Endothelial cell of umbilical vein (primary cell): ENCODE results near the gene ARL6IP4. TPM values are rescaled to one million over a fixed set of nuclear protein-coding genes. Genes with fewer than 3 reads are reported as not detected.

ENCODE experiments used
- BruUV-seq: library from RNA; stranded (reverse); fragments of 400-500 nt; replicated peaks from 2 replicates; lab custom pipeline; 2021; lab: Mats Ljungman, UMichigan
- CTCF ChIA-PET: fragments of 300-600, 350-600 bp; sonication (Branson Sonifier 250); formaldehyde crosslinking; loops from one replicate; lab custom pipeline; 2021; ENCODE audit warnings: antibody characterized with exemption, inconsistent platforms; lab: Charles Lee
- POLR2A ChIA-PET: fragments of 300-600, 350-600 bp; sonication (Branson Sonifier 250); formaldehyde crosslinking; loops from one replicate; lab custom pipeline; 2021; ENCODE audit warnings: antibody characterized with exemption, inconsistent platforms; lab: Charles Lee
- DNase-seq: peaks from one replicate; pipeline ENCODE4 v3.0.0-alpha.2; 2011; ENCODE audit warnings: low read depth, low spot score
- FAIRE-seq: peaks from 2 replicates; lab custom pipeline; 2011; peaks lifted over from hg19 to GRCh38; lab: Jason Lieb, UNC
- H2AFZ ChIP-seq: 2 replicates; pipeline ENCODE4 v1.6.0; 2012; ENCODE audit warnings: low read depth, low read length, control low read depth, inconsistent platforms
- H3K27ac ChIP-seq: 2 replicates; pipeline ENCODE4 v1.5.1; 2011; ENCODE audit warnings: low read depth, mild to moderate bottlenecking, control low read depth, low read length, moderate library complexity; ENCODE audit not compliant: insufficient read depth
- H3K27me3 ChIP-seq, 2 experiments: 2 replicates each; pipeline versions ENCODE4 v1.6.0 to v1.6.1; 2011; ENCODE audit warnings: low read length in 2 of 2, mixed read lengths in 1 of 2; ENCODE audit not compliant: control insufficient read depth in 2 of 2, insufficient read depth in 2 of 2
- H3K36me3 ChIP-seq, 2 experiments: 2 replicates in 1 of 2; 3 replicates in 1 of 2; pipeline ENCODE4 v1.5.1; 2011; ENCODE audit warnings: low read length in 2 of 2, mild to moderate bottlenecking in 1 of 2, moderate library complexity in 1 of 2; ENCODE audit not compliant: control insufficient read depth in 2 of 2, insufficient read depth in 2 of 2; ENCODE audit errors: extremely low read depth in 1 of 2
- H3K4me1 ChIP-seq: 3 replicates; pipeline ENCODE4 v1.5.1; 2011; ENCODE audit warnings: mild to moderate bottlenecking, low read length; ENCODE audit not compliant: control insufficient read depth, insufficient read depth; ENCODE audit errors: extremely low read depth
- H3K4me2 ChIP-seq: 2 replicates; pipeline ENCODE4 v1.6.1; 2011; ENCODE audit warnings: low read length, control low read depth, mixed read lengths; ENCODE audit not compliant: insufficient read depth
- H3K4me3 ChIP-seq, 3 experiments: fragments of 200-600 bp in 1 of 3; sonication (generic), shearing (Covaris generic) in 1 of 3; replicated peaks in 1 of 3; 2 replicates each; pipeline ENCODE4 v1.5.1; 2011 to 2016; ENCODE audit warnings: control low read depth in 3 of 3, low read length in 3 of 3, mild to moderate bottlenecking in 2 of 3, inconsistent platforms in 1 of 3, low read depth in 1 of 3, moderate library complexity in 1 of 3; ENCODE audit not compliant: insufficient read depth in 1 of 3
- H3K79me2 ChIP-seq: 2 replicates; pipeline ENCODE4 v1.6.0; 2012; ENCODE audit warnings: low read length, inconsistent platforms; ENCODE audit not compliant: control insufficient read depth, insufficient read depth
- H3K9ac ChIP-seq: replicated peaks from 2 replicates; pipeline ENCODE3; 2011; ENCODE audit warnings: low read length, control low read depth; ENCODE audit not compliant: insufficient read depth; ENCODE audit errors: extremely low read depth
- H3K9me1 ChIP-seq: replicated peaks from 3 replicates; pipeline ENCODE4 v1.6.0; 2011; ENCODE audit warnings: mild to moderate bottlenecking, low read length; ENCODE audit not compliant: control insufficient read depth, insufficient read depth; ENCODE audit errors: extremely low read depth
- H3K9me3 ChIP-seq: replicated peaks from 2 replicates; pipeline ENCODE4 v1.5.1; 2012; ENCODE audit warnings: low read length, inconsistent platforms; ENCODE audit not compliant: control insufficient read depth, insufficient read depth
- H4K20me1 ChIP-seq: replicated peaks from 2 replicates; pipeline ENCODE3; 2011; ENCODE audit warnings: mild to moderate bottlenecking, low read length; ENCODE audit not compliant: control insufficient read depth, insufficient read depth; ENCODE audit errors: extremely low read depth
- EZH2 ChIP-seq: IDR thresholded peaks from 2 replicates; pipeline ENCODE4 v1.6.1; 2012; ENCODE audit warnings: borderline replicate concordance, low read depth, mild to moderate bottlenecking, moderate library complexity, low read length, inconsistent platforms; ENCODE audit not compliant: severe bottlenecking
- FOS ChIP-seq: IDR thresholded peaks from 2 replicates; pipeline ENCODE4 v1.6.1; 2011; ENCODE audit warnings: mild to moderate bottlenecking, low read length, moderate library complexity, borderline replicate concordance; ENCODE audit not compliant: insufficient read depth
- GATA2 ChIP-seq: IDR thresholded peaks from 2 replicates; pipeline ENCODE4 v1.7.0; 2011; ENCODE audit warnings: low read depth, mild to moderate bottlenecking, moderate library complexity, mixed read lengths, low read length; ENCODE audit not compliant: insufficient read length, insufficient read depth
- JUN ChIP-seq: IDR thresholded peaks from 2 replicates; pipeline ENCODE4 v1.6.1; 2011; ENCODE audit warnings: borderline replicate concordance, low read depth; ENCODE audit not compliant: insufficient read length, insufficient read depth
- MAX ChIP-seq: IDR thresholded peaks from 2 replicates; pipeline ENCODE4 v1.6.1; 2011; ENCODE audit not compliant: insufficient read depth, insufficient read length
- MYC ChIP-seq: IDR thresholded peaks from one replicate; pipeline ENCODE4 v1.6.1; 2011; ENCODE audit warnings: mild to moderate bottlenecking, low read depth, low read length
- POLR2A ChIP-seq: IDR thresholded peaks from 2 replicates; pipeline ENCODE4 v1.6.1; 2012; ENCODE audit warnings: low read depth, mild to moderate bottlenecking, control low read depth, low read length
- POLR2AphosphoS5 ChIP-seq: IDR thresholded peaks from 2 replicates; pipeline ENCODE4 v1.6.1; 2012; ENCODE audit warnings: low read depth, mild to moderate bottlenecking, control low read depth, low read length, moderate library complexity; ENCODE audit not compliant: insufficient read depth
- dilution Hi-C: fragments of 300-500 bp; cut with MboI; formaldehyde crosslinking; loops from one replicate; pipeline ENCODE4 v1.15.0; 2019; ENCODE audit warnings: low sequenced_read_pairs; ENCODE audit not compliant: extremely low pct_ligation_motif_present
- intact Hi-C: fragments of 100-400 bp; cut with micrococcal nuclease; formaldehyde crosslinking; loops from one replicate; pipeline ENCODE4 v1.10.0; 2022
- polyA plus RNA-seq, 4 experiments: library from polyadenylated mRNA; depleted of rRNA in 3 of 4; stranded (reverse) in 3 of 4; unstranded in 1 of 4; fragments of >200 nt; gene quantifications; 2 replicates each; pipeline versions ENCODE4 v1.2.1 to v1.2.3, GENCODE V29; 2011 to 2012; ENCODE audit warnings: missing spikeins in 1 of 4
- total RNA-seq: library from RNA; stranded (reverse); gene quantifications from 2 replicates; pipeline ENCODE4 v1.2.3, GENCODE V29; 2021
- TF ChIP-seq, protein P1 (sequence below), 2 donors: IDR thresholded peaks; 1 replicate in 1 of 2; 2 replicates in 1 of 2; pipeline ENCODE4 v1.5.1; 2011; ENCODE audit warnings: low read length in 2 of 2, mild to moderate bottlenecking in 2 of 2, moderate library complexity in 2 of 2, control low read depth in 1 of 2, inconsistent platforms in 1 of 2, low read depth in 1 of 2; ENCODE audit not compliant: insufficient read depth in 1 of 2; ENCODE audit errors: extremely low read depth in 1 of 2

The ARL6IP4 gene
- total and polyA plus RNA-seq, 2 donors (not counting 3 experiments of a cell fraction or from before 2014, with no cell fraction given): 193 to 226 TPM

DNA sequence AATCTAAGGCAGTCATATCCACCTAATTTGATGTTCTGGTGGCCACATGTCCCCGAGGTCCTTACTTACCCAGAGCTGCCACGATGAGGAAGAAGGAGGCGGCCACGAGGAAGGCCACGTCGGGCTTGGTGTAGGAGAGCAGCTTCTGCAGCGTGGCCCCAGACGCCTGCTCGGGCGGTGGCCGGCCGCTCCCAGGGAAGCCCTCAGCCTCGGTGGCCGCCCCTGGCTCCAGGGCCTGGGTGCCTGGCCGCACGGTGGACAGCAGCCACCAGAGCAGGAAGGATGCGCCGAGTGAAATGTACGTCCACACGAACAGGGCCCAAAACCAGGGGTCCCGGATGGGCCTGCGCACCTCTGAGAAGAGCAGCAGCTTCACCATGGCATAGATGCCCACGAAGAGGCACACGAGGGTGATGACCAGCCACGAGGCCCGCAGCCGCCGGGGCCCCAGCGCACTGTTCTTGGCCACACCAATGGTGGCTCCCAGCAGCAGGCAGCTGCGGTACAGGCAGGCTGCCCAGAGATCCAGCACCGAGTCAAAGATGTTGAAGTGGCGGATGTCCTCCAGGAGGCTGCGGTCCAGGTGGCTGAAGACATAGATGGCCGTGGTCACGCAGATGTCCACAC lies 20.8 kb upstream of the ARL6IP4 start:
- ChIA-PET POLR2A (no interaction called here), CTCF (interaction anchor here (19.1 kb wide), 1 partner anchor 99 kb away, joined by 200 read pairs; no protein-coding TSS in a partner anchor)
- DNase-seq: no peak
- dilution Hi-C loops: no loop called here
- Histone ChIP-seq H3K9me3 (no peaks in the 10 kb centered on the region), H3K36me3 (peaks cover 0 to 2% of the 10 kb centered on the region in 2 experiments), H2AFZ (no peak overlapping the region), H3K4me3 (no peak overlapping the region), H3K79me2 (no peaks in the 10 kb centered on the region), H3K9me1 (no peaks in the 10 kb centered on the region), H3K27me3 (no peaks in the 10 kb centered on the region), H3K4me1 (peaks cover 12% of the 10 kb centered on the region), H4K20me1 (no peaks in the 10 kb centered on the region), H3K27ac (no peak overlapping the region), H3K9ac (no peak overlapping the region), H3K4me2 (no peak overlapping the region)
- intact Hi-C loops: no loop called here
- BruUV-seq: no TSS peak
- no peak for FAIRE-seq
- TF ChIP-seq FOS (no peak), EZH2 (no peak), GATA2 (no peak), MAX (no peak), POLR2AphosphoS5 (no peak), POLR2A (no peak), JUN (no peak), MYC (no peak)
- TF ChIP-seq, protein P1, sequence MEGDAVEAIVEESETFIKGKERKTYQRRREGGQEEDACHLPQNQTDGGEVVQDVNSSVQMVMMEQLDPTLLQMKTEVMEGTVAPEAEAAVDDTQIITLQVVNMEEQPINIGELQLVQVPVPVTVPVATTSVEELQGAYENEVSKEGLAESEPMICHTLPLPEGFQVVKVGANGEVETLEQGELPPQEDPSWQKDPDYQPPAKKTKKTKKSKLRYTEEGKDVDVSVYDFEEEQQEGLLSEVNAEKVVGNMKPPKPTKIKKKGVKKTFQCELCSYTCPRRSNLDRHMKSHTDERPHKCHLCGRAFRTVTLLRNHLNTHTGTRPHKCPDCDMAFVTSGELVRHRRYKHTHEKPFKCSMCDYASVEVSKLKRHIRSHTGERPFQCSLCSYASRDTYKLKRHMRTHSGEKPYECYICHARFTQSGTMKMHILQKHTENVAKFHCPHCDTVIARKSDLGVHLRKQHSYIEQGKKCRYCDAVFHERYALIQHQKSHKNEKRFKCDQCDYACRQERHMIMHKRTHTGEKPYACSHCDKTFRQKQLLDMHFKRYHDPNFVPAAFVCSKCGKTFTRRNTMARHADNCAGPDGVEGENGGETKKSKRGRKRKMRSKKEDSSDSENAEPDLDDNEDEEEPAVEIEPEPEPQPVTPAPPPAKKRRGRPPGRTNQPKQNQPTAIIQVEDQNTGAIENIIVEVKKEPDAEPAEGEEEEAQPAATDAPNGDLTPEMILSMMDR (IDR thresholded peaks at IDR 0.05; ENCODE audit: extremely low read depth in 1 of 2, insufficient read depth in 1 of 2, low read depth in 1 of 2, low read length in 2 of 2): no peak
